Heart left ventricle (tissue), 13 donors: ENCODE measurements around the gene RAX2.

Source experiments
- POLR2A ChIP-seq, 2 donors: fragments of 450-650 bp; IDR thresholded peaks; one replicate each; pipeline ENCODE4 v1.6.1; 2017; ENCODE audit warnings: antibody characterized with exemption in 2 of 2, mild to moderate bottlenecking in 2 of 2, moderate library complexity in 2 of 2
- TF ChIP-seq, protein P1 (sequence below), 12 donors: fragments of 200-600 bp; sonication (generic) in 4 of 12; IDR thresholded peaks; one replicate each; pipeline versions ENCODE4 v1.5.0 to v1.8.0; 2018 to 2022; ENCODE audit warnings: antibody characterized with exemption in 12 of 12, mild to moderate bottlenecking in 5 of 12
- donor health status: ischemic (EF 13 %, LVEDD 7.1; RV severe dilation, severe dysfunction).
- donor health status: DM: no; HTN: yes; CAD: no.
- donor health status: DM: no; HTN: no; CAD: no.
- donor health status: ischemic (EF 25% LVEDD 6.9; RV normal size, moderate dysfunction).
- donor health status: ischemic (EF 25% LVEDD 5.7; RV mildly dilated, moderate dysfunction).
- donor health status: ischemic (EF 35%, LVEDD 5.7; RV mildly dilated, moderate dysfunction).
- donor health status: nonischemic (EF 11% LVEDD 7.7; RV severe dilation, severe dysfunction).
- donor health status: DM: yes; HTN: yes; CAD: no.
- donor health status: PGD.
- donor health status: ischemic (EF 29% LVEDD 5.4; RV normal size, mild dysfunction).
- donor health status: nonischemic (EF 23%, LVEDD 6.1; RV moderate dilation, normal function).

DNA sequence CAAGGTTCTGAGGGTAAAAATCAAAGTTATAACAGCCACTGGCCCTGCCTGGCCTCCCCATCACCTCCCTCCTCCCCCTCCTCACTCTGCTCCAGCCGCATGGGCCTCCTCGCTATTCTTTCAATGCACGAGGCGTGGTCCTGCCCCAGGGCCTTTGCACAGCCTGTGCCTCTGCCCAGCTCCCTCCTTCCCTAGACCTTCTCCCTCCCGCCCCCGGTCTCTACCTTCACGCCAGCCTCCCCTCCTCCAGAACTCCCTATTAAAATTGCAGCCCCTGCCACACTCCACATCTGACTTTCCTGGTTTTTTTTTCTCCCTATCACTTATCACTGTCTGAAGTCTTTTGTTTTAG lies 3.3 kb downstream of the RAX2 start:
- TF ChIP-seq, protein P1, sequence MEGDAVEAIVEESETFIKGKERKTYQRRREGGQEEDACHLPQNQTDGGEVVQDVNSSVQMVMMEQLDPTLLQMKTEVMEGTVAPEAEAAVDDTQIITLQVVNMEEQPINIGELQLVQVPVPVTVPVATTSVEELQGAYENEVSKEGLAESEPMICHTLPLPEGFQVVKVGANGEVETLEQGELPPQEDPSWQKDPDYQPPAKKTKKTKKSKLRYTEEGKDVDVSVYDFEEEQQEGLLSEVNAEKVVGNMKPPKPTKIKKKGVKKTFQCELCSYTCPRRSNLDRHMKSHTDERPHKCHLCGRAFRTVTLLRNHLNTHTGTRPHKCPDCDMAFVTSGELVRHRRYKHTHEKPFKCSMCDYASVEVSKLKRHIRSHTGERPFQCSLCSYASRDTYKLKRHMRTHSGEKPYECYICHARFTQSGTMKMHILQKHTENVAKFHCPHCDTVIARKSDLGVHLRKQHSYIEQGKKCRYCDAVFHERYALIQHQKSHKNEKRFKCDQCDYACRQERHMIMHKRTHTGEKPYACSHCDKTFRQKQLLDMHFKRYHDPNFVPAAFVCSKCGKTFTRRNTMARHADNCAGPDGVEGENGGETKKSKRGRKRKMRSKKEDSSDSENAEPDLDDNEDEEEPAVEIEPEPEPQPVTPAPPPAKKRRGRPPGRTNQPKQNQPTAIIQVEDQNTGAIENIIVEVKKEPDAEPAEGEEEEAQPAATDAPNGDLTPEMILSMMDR (IDR thresholded peaks at IDR 0.05) = no peak
- TF ChIP-seq POLR2A (IDR thresholded peaks at IDR 0.05) = no peak
